HG03432 (cell line): ENCODE results near the gene BBIP1.

Source experiments
- ATAC-seq: cut with Tn5 transposase; IDR thresholded peaks from one replicate; pipeline ENCODE4 v1.9.1; 2021; ENCODE audit warnings: mild to moderate bottlenecking, moderate library complexity; ENCODE audit not compliant: unreplicated experiment

The BBIP1 gene

DNA sequence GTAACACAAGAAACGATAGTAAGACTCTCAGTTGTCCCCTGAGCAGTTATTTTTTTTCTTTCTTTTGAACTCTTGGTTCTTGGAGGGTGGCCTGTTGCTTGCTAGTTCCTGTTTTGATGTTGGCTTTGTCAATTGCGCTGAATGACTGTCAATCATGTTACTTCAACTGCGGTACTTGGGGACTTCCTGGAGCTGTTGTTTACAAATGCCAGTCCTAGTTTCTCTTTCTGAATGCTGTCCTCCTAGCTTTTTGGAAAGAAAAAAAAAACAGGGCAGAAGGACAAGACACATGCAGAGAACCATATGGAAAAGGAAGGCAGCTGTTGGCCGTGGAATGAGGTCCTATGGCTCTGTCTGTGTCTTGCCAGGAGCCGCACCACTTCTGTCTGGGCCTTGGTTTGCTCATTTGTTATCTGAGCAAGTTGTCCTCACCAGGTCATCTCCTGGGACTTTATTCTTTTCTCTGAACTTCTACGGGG, 54.3 kb downstream of the BBIP1 start:
- peak; percentile 69 for ATAC-seq

DNA sequence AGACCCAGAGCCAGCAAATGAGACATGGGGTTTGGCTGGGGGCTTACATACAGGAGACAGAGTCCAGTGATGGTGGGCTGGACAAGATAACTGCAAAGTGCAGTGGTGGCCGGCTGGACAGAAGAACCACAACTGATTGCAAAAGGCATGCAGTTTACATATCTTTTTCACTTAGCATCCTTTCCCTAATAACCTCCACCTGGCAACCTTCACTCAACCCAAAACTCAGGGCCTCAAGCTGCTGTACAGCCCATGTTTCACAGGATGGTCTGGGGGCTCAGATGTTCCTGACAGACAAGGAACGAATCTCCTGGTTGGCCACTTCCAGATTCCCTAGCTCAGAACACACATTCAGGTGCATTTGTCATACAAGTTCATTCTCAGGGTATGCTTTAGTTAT, 55.0 kb downstream of the BBIP1 start:
- no peak for ATAC-seq

DNA sequence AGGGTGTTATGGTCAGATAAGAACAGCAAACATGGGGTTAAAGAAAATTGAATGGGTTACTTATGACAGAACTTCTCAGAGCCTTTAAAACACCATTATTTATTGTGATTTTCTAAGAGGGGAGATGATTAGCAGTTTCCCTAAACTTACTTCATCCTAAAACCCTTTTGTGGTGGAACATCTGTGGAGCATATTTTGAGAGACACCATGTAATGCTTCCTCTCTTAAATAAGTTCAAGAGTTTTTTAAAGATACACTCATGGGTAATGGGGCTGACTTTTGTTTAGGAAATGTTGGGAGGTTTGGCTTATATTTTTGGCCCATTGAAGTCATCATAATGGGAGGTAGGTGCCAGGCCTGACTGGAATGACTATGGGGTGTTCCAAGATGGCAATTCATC, 55.6 kb downstream of the BBIP1 start:
- ATAC-seq: no peak

DNA sequence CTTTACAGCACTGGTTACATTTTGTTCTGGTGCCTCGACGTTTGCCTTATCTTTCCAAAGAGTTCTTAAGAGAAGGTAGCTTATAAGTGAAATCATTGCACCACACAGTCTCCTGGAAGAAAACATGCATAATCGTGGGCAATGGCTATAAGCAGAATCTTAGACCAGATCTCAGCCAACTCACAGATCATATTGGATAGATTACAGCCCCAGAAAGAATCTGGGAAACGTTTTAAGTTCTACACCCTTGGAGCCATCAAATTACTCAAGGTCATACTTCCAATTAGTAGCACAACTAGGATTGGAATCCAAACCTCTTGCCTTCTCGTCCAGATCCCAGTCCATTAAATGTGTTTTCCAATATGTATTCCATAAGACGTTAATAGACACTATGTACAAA, 56.0 kb downstream of the BBIP1 start:
- ATAC-seq: no peak

DNA sequence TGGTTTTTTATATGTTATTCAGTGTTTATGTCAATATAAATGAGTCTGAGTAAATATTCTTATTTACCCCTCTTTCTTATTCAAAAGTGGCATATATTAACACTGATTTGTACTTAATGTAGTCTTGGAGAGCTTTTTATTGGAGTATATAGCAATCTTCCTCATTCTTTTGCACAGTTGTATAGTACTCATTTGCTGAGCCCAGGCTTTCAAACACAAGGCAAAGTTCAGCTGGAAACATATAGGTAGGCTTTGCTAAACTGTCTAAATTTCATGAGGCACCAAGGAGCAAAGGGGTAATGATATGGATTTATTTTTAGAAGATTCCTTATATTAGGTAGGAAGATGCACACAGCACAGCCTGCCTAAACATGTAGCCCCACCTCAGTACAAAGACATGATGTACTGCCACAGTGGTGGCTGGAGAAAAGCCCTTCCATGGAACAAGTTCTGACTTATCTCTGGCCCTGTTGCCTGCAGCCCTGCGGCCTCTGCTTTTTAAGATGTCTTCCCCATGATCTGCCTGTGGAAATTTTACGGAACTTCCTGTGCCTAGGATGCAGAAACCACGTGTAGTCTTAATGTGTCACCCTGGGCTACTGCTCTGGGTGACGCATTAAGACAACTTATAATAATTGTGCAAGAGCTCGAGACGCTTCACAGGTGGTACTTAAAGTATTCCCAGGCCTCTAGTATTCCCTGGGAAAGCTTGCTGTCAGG, 56.9 kb downstream of the BBIP1 start:
- ATAC-seq: no peak

DNA sequence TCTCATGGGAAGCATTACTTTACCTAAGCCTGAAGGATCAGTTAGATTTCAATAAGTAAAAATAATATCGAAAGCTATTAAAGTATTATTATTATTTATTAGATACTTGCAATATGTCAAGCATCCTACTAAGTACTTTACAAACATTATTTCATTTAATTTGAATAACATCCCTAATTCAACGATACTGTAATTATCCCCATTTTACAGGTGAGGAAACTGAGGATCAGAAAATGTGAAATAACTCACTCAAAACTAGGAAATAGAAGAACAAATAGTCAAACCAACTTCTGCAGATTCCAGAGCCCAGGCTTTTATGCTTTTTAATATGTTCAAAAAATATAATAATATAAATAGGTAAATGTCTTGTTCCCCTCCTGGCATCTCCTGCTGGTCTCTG, 57.5 kb downstream of the BBIP1 start:
- ATAC-seq: no peak

DNA sequence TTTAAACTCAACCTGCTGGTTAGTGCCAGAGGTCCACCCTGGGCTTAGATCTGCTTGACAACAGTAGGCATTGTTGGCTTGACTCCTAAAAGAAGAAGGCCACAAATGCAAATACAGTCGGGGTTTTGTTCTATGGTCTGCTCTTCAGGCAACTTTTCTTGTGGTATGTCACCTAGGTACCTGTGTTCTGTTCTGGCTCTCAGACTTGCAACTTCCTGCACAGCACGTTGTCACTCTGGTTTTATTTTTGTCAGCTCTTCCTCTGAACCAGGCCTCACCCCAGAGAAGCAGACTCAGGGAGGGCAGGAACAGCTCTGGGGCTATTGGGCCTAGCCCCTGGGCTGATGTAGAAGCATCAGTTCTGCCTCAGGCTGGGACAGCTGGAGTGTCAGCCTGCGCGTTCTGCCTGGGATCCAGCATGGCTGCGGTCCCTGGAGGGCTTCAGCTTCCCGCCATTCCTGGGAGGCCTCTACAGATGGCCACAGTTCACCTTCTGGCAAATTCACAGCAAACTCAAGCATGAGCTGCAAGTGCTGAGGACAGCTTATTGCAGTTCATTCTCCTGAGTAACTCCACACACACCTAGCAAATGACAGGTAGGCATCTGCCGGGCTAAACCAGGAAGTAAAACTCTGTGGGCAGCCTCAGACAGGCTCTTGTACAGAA, 58.3 kb downstream of the BBIP1 start:
- ATAC-seq: peak; percentile 44

DNA sequence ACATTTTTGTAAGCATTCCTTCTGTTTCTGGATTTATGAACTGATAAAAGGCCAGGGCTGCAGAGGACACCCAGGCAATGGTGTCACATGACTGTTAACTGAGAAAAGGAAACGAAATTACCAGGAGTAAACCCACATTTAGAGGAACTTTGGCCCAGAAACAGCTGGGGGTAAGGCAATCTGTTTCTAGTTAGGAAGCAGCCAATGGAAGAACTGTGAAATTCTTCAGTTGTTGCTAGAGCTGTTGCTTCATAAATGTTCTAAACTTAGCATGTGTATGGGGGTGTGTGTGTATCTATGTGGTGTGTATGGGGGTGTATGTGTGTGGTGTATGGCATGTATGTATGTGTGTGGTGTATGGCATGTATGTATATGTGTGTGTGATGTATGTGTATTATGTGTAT, 59.0 kb downstream of the BBIP1 start:
- no peak for ATAC-seq

DNA sequence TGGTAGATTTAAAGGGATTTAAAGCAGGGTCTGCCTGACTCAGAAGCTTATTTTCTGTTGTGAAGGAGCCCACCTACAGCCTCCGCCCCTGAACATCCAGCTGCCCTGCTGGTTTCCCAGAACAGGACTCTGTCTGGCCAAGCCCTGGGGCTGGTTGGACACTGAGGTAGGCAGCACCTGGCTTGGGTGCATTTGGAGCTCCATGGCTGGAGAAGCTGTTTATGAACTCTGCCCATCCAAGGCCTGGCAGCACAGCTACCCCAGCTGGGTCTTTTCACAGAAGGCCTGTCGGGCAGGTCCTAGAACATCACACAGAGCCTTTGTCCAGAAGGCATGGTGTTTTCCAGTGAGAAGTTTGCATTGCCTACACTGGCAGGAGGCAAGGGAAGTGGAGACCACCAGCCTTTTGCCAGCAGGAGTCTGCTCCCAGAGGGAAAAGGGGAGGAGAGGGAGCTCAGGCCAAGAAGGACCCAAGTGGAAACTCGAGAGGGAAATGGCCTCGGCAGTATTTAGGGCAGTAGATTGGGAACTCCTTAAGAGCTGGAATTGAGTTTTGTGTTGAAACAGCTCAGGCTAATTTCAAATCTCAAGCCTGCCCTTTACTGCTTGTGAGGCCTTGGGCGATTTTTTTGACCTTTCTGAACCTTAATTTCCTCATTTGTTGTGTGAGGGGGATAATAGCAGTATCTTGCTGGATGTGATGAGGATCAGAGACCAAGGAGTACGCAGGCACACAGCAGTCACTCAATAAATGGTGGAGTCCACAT, 59.6 kb downstream of the BBIP1 start:
- ATAC-seq: no peak

DNA sequence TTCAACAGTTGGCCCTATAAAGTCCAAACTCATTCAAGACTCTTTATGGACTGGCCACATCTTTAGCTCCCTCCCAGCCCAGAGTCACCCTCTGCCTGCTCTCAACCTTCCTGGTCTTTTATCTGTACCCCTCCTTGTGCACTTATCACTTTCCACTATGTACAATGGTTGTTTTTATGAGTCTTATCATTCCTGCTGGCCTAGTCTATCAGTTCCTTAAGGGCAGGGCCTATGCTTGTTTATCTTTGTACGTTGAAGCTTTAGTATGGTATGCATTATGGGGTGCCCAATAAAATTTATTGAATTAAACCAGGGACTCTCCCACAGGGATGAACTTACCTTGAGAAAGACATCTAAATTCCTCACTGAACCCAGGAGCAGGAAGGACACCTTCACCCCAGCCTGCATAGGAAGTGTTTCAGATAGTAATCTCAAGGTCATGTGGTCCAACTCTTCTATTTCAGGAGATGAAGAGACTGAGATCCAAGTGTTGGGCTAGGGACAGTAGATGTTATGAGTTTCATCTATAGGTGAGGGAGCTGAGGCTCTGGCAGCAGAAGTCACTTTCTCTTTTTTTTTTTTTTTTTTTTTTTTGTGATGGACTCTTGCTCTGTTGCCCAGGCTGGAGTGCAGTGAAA, 60.6 kb downstream of the BBIP1 start:
- no peak for ATAC-seq

DNA sequence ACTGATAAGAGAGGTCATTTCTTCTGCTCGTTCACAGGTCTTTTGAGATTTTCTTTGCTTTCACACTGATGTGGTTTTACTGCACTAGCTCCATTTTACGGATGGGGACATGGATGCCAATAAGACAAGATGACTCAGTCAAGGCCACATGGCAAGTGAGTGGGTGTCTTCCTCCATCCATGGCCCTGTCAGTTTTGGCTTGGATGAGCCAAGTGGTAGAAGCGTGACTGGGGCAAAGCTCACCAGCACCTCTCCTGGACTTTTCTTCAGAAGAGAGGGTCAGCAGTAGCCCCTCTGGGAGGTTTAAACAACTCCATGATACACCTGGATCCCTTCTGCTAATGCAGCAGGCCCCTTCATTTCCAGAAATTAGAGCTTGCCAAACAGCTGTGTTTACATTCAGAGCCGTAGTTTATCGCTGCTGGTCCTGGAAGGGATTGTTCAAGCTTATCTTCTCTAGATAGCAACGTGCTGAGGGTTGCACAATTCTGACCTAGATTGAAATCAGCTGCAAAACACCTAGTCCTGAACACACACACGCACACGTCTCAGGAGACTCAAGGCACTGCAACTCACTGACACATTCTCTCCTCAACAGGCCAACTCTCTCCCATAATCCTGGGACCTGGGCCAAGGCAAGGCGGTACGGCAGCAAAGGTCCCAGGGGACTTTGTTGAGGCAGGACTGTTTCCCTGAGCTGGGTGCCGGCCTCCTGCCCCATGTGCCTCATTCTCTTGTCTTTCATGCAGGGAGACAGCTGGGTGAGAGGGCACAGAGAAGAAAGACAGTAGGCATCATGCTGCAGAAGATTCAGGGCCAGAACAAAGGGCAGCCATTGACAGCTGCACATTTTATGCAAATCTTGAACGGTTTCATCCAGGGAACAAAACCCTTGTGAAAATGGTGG, 61.5 kb downstream of the BBIP1 start:
- peak; percentile 33 for ATAC-seq

DNA sequence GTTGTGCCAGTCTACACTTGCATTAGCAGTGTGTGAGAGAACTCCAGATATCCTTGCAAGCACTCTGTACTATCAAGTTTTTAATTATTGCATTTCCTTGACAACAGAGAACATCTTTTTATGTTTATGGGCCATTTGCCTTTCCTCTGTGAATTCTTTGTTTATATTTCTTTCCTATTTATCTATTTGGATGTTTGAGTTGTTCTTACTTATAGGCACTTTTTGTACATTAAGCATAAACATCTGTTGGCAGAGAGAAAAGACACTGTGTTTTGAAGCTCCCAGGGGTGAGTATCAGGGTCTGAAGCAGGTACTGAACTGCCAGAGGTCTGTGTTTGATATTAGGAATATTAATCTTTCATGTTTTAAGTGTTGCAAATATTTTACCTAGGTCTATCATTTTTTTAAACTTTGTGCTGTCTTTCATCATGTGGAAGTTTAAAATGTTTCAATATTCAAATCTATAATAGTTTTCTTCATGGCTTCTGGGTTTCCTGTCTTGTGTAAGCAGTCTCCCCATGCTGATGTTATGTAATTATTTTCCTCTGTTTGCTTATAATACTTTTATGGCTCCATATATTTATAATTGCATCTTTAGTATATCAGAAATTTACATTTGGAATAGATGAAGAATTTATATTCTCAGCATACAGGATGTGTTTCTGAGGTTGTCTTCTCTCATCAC, 64.9 kb downstream of the BBIP1 start:
- ATAC-seq: no peak

DNA sequence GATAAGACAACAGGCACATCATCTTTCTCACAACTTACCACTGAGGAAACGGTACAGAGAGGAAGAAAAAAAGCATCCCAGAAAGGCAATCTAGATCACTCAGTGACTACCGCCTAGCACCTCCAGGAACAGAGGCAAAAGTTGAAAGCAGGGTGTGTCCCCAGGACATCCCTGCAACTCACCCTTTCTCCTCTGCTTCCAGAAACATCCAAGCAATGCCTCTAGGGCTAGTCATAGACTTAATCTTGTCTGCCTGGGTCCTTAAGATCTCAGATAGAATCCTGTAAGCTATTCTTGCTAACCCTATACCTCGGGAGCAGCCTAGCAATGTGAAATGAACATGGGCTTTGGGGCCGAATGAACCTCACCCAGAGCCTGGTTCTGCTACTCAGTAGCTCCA, 66.0 kb downstream of the BBIP1 start:
- ATAC-seq: peak; percentile 2

DNA sequence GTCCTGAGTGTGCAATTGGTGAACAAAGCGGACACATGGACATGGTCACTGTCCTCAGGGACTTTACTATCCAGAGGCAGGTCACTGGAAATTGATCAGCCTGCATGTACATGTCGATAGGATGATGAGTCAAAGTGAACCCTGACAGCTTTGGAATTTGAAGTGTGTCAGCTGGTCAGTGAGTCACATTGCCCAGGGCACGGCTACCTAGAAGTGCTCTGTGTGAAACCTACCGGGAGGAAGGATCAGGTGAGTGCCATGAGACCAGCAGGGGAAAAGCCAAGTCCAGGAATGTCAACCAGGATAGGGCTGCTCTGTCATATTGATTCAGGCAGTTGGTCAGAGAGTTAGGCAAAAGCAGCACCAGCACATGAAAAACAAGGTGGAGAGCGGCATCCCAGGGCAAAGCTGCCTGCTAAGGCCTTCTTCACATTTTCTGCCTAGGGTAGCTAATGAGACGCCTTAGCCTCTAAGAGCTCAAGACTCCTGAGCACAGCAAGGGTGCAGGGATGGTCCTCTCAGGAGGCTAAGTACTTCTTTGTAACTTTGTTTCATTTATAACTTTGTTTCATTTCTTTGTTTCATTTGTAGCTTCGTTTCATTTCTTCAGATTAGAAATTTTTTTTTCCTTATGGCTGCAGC, 66.6 kb downstream of the BBIP1 start:
- peak; percentile 50 for ATAC-seq

DNA sequence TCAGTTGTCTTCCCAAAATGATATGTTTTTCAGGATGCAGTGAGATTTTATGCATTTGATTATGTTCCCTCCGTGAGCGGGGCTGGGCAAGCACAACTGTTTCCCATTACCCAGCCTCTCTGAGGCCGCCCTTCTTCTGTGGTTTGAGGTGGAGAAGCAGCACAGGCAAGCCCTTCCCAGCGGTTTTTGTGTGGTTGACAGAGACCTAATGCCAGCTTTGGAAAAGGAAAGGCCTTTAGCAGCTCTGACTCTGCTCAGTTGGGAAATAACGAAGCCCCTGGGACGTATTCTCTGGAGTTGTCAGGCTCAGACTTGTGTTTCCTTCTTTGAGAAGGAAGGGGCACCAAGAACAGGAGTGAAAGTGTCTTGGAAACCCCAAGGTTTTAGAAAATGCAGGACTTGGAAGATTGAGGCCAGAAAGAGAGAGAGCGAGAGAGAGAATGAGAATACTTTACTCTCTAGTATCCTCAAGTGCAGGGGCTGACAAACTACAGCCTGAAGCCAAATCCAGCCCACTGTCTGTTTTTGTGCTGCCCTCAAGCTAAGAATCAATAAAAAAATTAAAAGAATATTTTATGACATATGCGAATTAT, 67.9 kb downstream of the BBIP1 start:
- no peak for ATAC-seq

DNA sequence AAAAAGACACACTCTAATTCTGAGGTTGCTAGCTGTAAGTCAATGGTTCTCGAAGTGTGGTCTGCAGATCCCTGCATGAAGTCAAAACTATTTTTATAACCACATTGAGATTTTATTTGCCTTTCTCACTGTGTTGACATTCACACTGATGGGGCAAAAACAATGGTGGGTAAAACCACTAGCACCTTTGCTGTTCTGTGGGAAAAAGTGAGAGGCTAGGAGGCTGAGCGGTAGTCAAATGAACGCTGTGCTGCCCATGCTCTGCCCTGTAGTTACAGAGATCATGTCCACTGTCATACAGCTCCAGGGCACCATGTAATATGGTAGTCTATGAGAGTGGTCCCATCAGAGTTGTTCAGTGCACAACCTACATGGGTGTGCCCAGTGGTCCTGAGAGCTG, 68.9 kb downstream of the BBIP1 start:
- ATAC-seq: no peak
